Measurements from ENCODE around the gene FOXO6. TPM values are rescaled to one million over a fixed set of nuclear protein-coding genes. Genes with fewer than 3 reads are reported as not detected.
A peak's percentile ranks its signal among the peaks of the same experiment; 100 is the strongest.

FOXO6 gene
- total RNA-seq, 2 experiments from 2014 or later: 0.19 to 0.34 TPM

- no peak overlapping the region for H3K4me3 Mint-ChIP-seq
- H3K27me3 Mint-ChIP-seq: peaks cover 18% of the 10 kb centered on the region
- no peaks in the 10 kb centered on the region for H3K36me3 Mint-ChIP-seq
- no peaks in the 10 kb centered on the region for H3K4me1 Mint-ChIP-seq
- no peaks in the 10 kb centered on the region for H3K9me3 Mint-ChIP-seq
- no peak for DNase-seq
- no peak overlapping the region for H3K27ac Mint-ChIP-seq
These were observed 28.9 kb downstream of the FOXO6 start for GRCh38 chr1:41390166-41390565.

- DNase-seq: no peak
- Mint-ChIP-seq H3K4me3 (no peak overlapping the region), H3K27ac (no peak overlapping the region), H3K4me1 (no peaks in the 10 kb centered on the region), H3K36me3 (no peaks in the 10 kb centered on the region), H3K9me3 (no peaks in the 10 kb centered on the region), H3K27me3 (peaks cover 20% of the 10 kb centered on the region)
These were observed 29.3 kb downstream of the FOXO6 start for GRCh38 chr1:41390573-41390972.

GRCh38 chr1:41391834-41392527, 30.7 kb downstream of the FOXO6 start:
- H3K27ac Mint-ChIP-seq: no peak overlapping the region
- no peak overlapping the region for H3K4me3 Mint-ChIP-seq
- no peaks in the 10 kb centered on the region for H3K36me3 Mint-ChIP-seq
- no peak for DNase-seq
- H3K4me1 Mint-ChIP-seq: no peaks in the 10 kb centered on the region
- H3K9me3 Mint-ChIP-seq: no peaks in the 10 kb centered on the region
- peaks cover 22% of the 10 kb centered on the region for H3K27me3 Mint-ChIP-seq

DNA sequence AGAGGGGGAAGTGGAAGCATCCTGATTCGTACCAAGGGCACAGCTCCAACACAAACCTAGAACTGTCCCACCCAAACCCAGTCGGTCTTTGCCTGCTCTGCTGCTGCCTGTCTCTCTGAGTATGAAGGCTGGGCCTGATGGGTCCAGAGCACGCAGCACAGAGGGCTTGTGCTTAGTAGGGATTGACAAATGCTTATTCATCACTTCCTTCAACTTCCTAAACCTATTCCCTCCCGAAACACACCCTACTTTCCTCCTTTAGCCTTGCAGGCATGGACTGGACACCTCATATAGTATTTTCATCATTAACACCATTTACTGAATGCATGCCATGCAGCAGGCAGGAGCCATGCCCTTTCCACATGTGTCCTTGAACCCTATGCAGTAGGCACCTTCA, 31.3 kb downstream of the FOXO6 start:
- peaks cover 21% of the 10 kb centered on the region for H3K27me3 Mint-ChIP-seq
- H3K4me3 Mint-ChIP-seq: no peak overlapping the region
- no peaks in the 10 kb centered on the region for H3K9me3 Mint-ChIP-seq
- no peak for DNase-seq
- no peaks in the 10 kb centered on the region for H3K36me3 Mint-ChIP-seq
- H3K27ac Mint-ChIP-seq: no peak overlapping the region
- H3K4me1 Mint-ChIP-seq: no peaks in the 10 kb centered on the region

DNA sequence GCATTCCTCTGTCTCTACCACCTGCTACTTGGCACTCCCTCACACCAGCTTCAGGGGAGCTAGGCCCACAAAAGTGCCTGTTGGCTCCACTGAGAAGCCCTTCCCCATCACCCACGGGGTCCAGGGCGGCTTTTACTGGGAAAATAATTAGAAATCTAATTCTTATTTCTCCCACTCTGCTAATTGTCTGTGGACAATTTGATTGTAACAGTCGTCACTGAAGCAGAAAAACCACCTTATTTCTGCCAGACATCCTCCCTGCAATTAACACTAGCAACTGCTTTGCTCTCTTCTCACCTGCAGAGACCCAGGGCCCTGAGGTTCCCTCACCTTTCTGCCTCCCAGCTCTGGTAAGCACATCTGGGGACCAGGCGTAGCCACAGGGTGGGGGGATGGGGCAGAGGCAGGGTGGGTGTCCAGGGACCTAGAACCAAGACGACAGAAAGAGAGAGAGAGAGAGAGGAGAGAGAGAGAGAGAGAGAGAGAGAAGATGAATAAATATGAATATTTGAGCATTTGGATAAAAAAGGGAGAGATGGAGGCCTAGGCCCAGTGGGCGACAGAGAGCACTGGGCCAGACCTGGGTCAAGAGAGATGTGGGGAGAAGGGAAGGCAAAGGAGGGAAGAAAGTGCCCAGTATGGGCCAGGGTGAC, 32.6 kb downstream of the FOXO6 start:
- no peaks in the 10 kb centered on the region for H3K9me3 Mint-ChIP-seq
- H3K27me3 Mint-ChIP-seq: peaks cover 22% of the 10 kb centered on the region
- no peak overlapping the region for H3K4me3 Mint-ChIP-seq
- no peak overlapping the region for H3K27ac Mint-ChIP-seq
- H3K36me3 Mint-ChIP-seq: no peaks in the 10 kb centered on the region
- DNase-seq: no peak
- H3K4me1 Mint-ChIP-seq: no peaks in the 10 kb centered on the region

GRCh38 chr1:41394369-41394744, 33.1 kb downstream of the FOXO6 start:
- H3K9me3 Mint-ChIP-seq: no peaks in the 10 kb centered on the region

GRCh38 chr1:41394959-41395956, 34.0 kb downstream of the FOXO6 start:
- no peak for DNase-seq
- no peaks in the 10 kb centered on the region for H3K4me1 Mint-ChIP-seq
- peaks cover 2% of the 10 kb centered on the region for H3K9me3 Mint-ChIP-seq
- no peak overlapping the region for H3K27ac Mint-ChIP-seq
- H3K27me3 Mint-ChIP-seq: peaks cover 25% of the 10 kb centered on the region
- no peaks in the 10 kb centered on the region for H3K36me3 Mint-ChIP-seq
- no peak overlapping the region for H3K4me3 Mint-ChIP-seq

More at GRCh38 chr1:41394369-41394744, 33.1 kb downstream of the FOXO6 start:
- no peaks in the 10 kb centered on the region for H3K4me1 Mint-ChIP-seq
- no peaks in the 10 kb centered on the region for H3K36me3 Mint-ChIP-seq
- H3K27me3 Mint-ChIP-seq: peaks cover 25% of the 10 kb centered on the region
- no peak overlapping the region for H3K27ac Mint-ChIP-seq
- no peak overlapping the region for H3K4me3 Mint-ChIP-seq
- no peak for DNase-seq

DNA sequence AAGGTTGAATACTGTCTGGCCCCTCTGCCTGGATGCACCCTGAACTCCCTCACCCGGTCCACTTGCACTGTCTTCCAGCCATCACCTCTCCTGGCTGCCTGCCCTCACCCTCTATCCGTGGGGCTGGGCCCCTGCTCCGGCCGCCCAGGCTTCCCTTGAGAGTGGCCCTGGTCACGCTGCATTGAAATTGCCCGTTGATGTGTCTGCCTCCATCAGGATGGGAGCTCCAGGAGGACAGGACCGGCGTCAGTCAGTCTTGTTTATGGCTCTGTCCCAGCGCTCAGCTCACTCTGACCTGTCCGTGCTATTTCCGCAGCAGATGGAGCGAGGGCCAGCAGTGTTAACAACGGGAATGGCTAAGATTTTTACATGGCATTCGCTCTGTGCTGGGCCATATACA, 34.9 kb downstream of the FOXO6 start:
- peaks cover 2% of the 10 kb centered on the region for H3K9me3 Mint-ChIP-seq
- no peak overlapping the region for H3K27ac Mint-ChIP-seq
- H3K36me3 Mint-ChIP-seq: no peaks in the 10 kb centered on the region
- H3K4me1 Mint-ChIP-seq: no peaks in the 10 kb centered on the region
- H3K27me3 Mint-ChIP-seq: peaks cover 28% of the 10 kb centered on the region
- no peak overlapping the region for H3K4me3 Mint-ChIP-seq
- DNase-seq: no peak

GRCh38 chr1:41397020-41397419, 35.8 kb downstream of the FOXO6 start:
- no peak for DNase-seq
- Mint-ChIP-seq H3K27me3 (peaks cover 33% of the 10 kb centered on the region), H3K9me3 (peaks cover 2% of the 10 kb centered on the region), H3K4me3 (no peak overlapping the region), H3K27ac (no peak overlapping the region), H3K36me3 (no peaks in the 10 kb centered on the region), H3K4me1 (no peaks in the 10 kb centered on the region)

DNA sequence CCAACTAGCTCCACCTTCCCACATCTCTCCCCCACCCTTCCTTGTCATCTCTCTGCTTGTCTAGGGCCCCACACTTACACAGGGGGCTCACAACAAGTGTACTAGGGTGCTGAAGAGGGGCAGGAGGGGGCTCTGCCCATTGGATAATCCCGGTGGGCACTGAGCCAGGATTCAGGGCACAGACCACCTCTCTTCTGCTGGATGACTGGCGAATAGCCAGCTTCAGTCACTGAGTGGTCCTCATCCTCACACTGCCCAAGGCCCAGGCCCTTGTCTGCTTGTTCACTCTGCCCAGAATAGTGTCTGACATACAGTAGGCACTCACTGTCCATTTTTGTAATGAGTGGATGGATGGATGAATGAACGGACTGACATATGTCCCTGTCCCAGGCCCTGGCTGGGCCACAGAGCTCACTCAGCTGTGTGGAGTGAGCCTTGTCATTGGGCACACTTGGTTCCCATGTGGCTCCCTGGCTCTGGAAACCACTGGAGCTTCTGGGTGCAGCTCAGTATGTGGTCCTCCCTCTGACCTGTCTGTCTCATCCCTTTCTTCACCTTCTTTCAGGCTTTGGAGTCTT, 36.6 kb downstream of the FOXO6 start:
- no peak overlapping the region for H3K4me3 Mint-ChIP-seq
- no peaks in the 10 kb centered on the region for H3K36me3 Mint-ChIP-seq
- H3K4me1 Mint-ChIP-seq: no peaks in the 10 kb centered on the region
- H3K9me3 Mint-ChIP-seq: peaks cover 2% of the 10 kb centered on the region
- peaks cover 40% of the 10 kb centered on the region for H3K27me3 Mint-ChIP-seq
- no peak for DNase-seq
- H3K27ac Mint-ChIP-seq: no peak overlapping the region

GRCh38 chr1:41399145-41399795, 38.0 kb downstream of the FOXO6 start:
- no peaks in the 10 kb centered on the region for H3K36me3 Mint-ChIP-seq
- H3K4me3 Mint-ChIP-seq: no peak overlapping the region
- H3K27ac Mint-ChIP-seq: no peak overlapping the region
- H3K4me1 Mint-ChIP-seq: no peaks in the 10 kb centered on the region
- peaks cover 2% of the 10 kb centered on the region for H3K9me3 Mint-ChIP-seq
- DNase-seq: no peak
- peaks cover 46% of the 10 kb centered on the region for H3K27me3 Mint-ChIP-seq

DNA sequence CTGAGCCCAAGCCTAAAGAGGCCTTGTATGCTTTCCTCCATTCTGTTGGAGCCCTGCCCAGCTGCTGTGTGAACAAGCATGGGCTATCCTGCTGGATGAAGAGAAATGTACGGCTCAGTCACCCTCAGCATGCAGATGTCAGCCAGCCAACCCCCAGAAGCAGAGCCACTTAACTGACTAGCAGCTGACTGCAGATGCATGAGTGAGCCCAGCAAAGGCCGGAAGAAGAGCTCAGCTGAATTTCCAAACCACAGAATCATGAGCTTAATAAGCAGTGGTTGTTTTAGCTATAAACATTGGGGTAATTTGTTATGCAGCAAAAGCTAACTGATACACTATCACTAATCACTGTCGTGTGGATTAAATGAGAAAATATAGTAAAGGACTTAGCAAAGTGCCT, 39.0 kb downstream of the FOXO6 start:
- Mint-ChIP-seq H3K27me3 (peaks cover 46% of the 10 kb centered on the region), H3K36me3 (no peaks in the 10 kb centered on the region), H3K9me3 (peaks cover 2% of the 10 kb centered on the region), H3K27ac (no peak overlapping the region), H3K4me3 (no peak overlapping the region), H3K4me1 (no peaks in the 10 kb centered on the region)
- no peak for DNase-seq

- Mint-ChIP-seq H3K9me3 (peaks cover 2% of the 10 kb centered on the region), H3K4me3 (no peak overlapping the region), H3K27ac (no peak overlapping the region), H3K36me3 (no peaks in the 10 kb centered on the region), H3K27me3 (peaks cover 36% of the 10 kb centered on the region), H3K4me1 (no peaks in the 10 kb centered on the region)
- DNase-seq: no peak
These were observed 40.7 kb downstream of the FOXO6 start for GRCh38 chr1:41401899-41402298.

DNA sequence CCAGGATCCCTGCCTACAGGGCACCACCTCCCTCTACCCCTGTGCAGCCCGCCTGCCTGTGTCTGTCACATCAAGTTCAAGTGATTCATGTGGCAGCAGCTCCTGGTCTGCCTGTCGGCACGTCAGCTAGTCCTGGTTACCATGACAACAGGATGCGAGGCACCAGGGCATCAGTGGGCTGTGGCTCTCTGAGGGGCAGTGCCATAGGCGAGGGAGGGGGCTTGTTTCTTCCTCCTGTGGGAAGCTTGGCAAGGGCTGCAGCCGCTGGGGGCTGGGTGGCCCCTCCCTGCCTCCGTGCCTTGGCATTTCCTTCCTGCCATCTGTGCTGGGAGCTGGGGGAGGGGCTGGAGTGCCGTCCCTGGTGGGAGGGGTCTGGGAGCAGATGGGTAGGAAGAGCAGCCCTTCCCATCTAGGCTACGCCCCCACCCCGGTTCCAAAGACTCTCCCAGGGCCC, 43.1 kb downstream of the FOXO6 start:
- peak; percentile 39 for DNase-seq
- H3K4me3 Mint-ChIP-seq: no peak overlapping the region
- H3K36me3 Mint-ChIP-seq: no peaks in the 10 kb centered on the region
- H3K4me1 Mint-ChIP-seq: no peaks in the 10 kb centered on the region
- peaks cover 28% of the 10 kb centered on the region for H3K27me3 Mint-ChIP-seq
- peaks cover 2% of the 10 kb centered on the region for H3K9me3 Mint-ChIP-seq
- no peak overlapping the region for H3K27ac Mint-ChIP-seq
